Measurements from ENCODE around the gene TCOF1. TPM values are rescaled to one million over a fixed set of nuclear protein-coding genes. Genes with fewer than 3 reads are reported as not detected.
"Not testable (repeated sequence)": the region's sequence is repeated elsewhere in the genome, so short reads cannot be mapped to it uniquely, and the experiment has no call there.

TCOF1 gene
- total RNA-seq, 1 donor from 2014 or later: 39.3 TPM

- DNase-seq (ENCODE audit: low spot score): no peak
Measured at GRCh38 chr5:150404121-150404520, 46.6 kb downstream of the TCOF1 start.

GRCh38 chr5:150404535-150404934 is 47.0 kb downstream of the TCOF1 start:
- DNase-seq (ENCODE audit: low spot score): no peak

GRCh38 chr5:150404941-150405816 is 47.7 kb downstream of the TCOF1 start:
- DNase-seq (ENCODE audit: low spot score): no peak

DNA sequence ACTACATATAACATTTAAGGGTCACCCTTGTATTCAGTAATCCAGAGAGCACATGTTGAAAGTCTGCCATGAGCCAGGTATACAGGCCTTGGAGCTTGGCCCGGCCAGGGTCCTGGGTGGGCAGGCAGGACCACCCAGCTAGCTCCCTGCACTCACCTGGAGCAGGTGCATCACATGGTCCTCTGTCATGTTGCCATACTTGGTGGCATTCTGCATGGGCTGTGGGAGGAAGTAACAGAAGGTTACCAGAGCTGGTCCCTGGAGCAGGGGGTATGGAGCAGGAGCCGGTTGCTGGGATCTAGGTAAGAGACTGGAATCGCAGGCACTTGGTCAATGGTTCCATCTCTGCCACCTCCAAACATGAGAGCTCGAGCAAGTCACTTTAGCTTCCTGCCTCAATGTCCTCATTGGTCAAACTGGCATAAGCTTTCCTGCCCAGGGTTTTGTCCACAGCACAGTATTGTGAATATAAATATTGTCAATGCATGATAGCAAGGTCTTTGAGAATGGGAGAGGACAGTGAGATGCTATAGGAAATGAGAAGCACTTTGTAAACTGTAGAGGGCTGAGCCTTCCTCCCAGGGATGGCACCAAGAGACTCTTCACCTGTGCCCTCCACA is 48.7 kb downstream of the TCOF1 start:
- no peak for DNase-seq (ENCODE audit: low spot score)

DNA sequence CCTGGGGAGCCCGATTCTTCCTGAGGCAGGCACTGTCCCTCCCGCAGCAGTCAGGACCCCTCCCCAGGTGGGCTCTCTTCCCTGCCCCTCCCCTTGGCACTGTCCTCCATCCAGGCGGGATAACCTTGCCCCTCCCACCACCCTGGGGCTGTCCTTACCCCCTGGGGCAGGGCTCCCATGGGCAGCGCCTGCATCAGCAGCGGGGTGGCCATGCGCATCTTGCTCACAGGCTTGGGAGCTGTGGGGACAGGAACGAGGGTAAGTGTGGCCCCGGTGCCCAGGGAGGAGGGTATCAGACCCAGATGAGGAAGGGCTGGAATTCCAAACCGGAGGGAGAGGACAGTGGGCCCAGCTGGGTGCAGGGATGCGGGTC is 49.2 kb downstream of the TCOF1 start:
- no peak for DNase-seq (ENCODE audit: low spot score)

DNA sequence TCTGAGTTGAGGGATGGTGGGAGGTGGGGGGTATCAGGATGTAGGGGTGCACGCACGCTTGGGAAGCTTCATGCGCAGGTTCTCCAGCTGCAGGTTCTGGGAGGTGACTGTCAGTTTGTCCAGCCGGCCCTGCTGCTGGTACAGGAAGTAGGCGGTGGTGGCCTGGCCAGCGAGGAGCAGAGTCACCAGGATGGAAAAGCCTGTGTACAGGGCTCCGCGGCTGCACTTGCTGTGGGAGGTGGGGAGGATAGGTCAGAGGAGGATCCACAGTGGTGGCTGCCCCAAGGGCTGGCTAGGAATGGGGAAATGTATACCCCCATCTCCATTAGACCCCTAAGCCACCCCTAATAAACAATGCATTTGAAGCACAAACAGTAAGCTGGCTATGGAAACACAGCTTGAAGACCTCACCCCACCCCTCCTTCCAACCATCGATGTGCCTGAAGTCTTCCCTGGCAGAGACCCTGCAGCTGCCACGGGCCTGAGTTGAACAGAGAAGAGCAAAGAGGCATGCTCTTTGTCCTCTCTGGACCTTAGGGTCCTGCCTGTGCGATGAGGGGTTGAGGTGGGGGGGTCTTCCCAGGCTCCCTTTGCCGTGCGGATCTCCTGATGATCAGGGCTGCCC is 49.7 kb downstream of the TCOF1 start:
- DNase-seq (ENCODE audit: low spot score): no peak

GRCh38 chr5:150408231-150408943 is 50.9 kb downstream of the TCOF1 start:
- no peak for DNase-seq (ENCODE audit: low spot score)

DNA sequence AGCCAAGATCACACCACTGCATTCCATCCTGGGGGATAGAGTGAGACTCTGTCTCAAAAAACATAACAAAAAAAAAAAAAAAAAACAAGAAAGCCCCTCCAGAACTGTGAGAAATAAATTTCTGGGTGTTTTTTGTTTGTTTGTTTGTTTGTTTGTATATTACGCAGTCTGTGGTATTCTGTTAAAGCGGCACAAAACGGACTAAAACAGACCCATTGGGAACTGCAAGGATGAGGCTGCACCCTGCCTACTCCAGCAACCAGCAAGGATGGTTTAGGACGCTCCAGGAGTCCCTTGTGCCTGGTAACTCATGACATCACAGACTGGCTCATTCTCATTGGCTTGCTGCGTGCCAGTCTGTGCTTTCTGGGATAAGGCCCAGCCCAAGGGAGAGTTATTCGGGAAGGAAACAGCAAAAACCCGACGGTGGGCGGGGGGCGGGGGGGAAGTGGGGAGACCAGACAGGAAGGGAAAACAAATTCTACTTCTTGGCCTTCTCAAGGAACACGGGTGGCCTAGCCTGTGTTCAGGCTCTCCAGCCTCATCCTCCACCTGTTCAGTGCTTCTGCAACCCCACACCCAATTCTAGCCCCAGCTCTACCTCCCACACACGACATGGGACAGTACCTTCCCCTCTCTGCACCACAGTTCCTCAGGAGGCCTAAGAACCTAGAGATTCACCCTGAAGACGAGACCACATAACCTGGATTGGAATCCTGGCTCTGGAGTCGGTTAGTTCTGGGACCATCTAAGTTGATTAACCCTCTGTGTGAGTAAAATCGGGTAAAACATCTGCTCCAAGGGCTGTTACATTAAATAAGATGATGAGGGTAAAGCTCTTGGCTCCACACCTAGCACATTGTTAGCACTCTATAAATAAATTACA is 52.4 kb downstream of the TCOF1 start:
- DNase-seq (ENCODE audit: low spot score): peak; percentile 88

GRCh38 chr5:150410524-150411244 is 53.2 kb downstream of the TCOF1 start:
- peak; percentile 76 for DNase-seq (ENCODE audit: low spot score)

DNA sequence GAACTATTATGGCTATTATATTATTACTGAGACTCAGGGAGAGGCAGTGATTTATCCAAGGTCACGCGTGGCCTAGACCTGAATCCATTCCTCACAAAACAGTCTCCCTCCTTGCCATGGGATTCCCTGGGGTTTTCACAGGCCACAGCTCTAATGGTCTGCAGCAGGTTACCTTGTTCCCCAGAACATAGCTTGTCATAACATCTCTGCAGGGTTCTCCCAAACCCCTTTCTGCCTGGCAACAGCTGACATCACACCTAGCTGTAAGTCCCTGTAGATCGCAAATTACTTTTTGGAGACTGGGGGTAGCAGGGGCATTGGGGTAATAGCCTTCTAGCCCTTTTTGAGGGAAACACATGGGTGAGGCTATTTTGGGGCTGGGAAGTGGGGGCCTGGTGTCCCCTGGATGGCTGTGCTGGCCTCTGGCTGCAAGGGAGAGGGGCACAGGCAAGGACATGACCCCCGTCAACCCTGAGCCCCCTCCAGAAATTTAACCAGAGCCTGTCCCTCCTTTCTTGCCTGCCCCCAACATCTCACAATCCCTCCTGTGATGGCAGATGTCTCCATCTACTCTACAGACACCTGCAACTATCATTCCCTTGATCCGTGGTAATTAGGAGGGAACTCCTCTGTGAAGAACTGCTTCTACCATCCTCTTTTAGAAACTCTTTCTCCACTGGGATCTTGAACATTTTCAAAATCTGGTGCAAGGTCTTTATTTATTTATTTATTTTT is 53.9 kb downstream of the TCOF1 start:
- DNase-seq (ENCODE audit: low spot score): no peak

- peak; percentile 91 for DNase-seq (ENCODE audit: low spot score)
Measured at GRCh38 chr5:150412319-150413175, 55.0 kb downstream of the TCOF1 start, which contains the start of gene CD74. Gene CD74 (minus strand): TSS chr5:150412910. CDS start chr5:150412749, 161 bp downstream.

GRCh38 chr5:150413176-150413901 is 55.8 kb downstream of the TCOF1 start:
- no peak for DNase-seq (ENCODE audit: low spot score)

DNA sequence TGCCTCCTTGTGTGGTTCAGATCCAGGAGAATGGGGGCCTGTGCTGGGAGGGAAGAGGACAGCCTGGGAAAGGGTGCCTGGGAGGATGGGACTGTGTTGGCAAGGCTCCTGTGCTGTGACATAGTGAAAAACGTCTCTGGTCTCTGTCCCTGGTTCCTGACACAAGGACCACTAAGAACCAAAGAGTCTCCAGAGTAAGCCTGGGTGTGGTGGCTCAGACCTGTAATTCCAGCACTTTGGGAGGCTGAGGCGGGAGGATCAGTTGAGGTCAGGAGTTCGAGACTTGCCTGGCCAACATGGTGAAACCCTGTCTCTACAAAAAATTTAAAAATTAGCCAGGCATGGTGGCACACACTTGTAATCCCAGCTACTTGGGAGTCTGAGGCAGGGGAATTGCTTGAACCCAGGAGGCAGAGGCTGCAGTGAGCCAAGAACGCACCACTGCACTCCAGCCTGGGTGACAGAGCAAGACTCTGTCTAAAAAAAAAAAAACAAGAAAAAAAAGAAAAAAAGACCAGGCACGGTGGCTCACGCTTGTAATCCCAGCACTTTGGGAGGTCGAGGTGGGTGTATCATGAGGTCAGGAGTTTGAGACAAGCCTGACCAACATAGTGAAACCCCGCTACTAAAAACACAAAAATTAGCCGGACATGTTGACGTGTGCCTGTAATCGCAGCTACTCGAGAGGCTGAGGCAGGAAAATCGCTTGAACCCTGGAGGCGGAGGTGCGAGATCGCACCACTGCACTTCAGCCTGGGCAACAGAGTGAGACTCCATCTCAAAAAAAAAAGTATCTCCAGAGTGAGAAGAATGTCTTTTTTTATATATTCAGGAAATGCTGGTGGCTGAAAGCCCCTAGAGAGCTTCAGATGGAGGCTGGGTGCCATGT is 56.6 kb downstream of the TCOF1 start:
- DNase-seq (ENCODE audit: low spot score): not testable (repeated sequence)

GRCh38 chr5:150419630-150420270 is 62.3 kb downstream of the TCOF1 start:
- no peak for DNase-seq (ENCODE audit: low spot score)

DNA sequence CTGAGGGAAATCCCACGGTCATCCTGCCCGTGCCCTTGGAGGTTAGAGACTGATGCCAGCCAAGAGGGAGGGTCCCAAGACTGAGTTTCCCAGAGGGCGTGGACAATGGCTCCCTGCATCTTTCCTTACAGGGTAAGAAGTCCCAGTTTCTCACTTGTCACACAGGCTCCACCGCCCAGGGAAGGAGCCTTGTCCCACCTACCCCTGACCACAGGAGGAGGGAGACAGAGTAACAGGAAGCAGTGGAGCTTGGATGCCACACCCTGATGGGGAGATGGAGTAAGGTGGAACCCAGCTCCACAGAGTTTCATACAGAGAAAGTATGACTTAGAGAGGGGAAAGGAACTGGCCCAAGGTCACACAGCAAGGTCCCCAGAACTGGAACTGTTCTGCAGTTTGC is 64.6 kb downstream of the TCOF1 start:
- no peak for DNase-seq (ENCODE audit: low spot score)

GRCh38 chr5:150422758-150423157 is 65.3 kb downstream of the TCOF1 start:
- no peak for DNase-seq (ENCODE audit: low spot score)
